Smooth muscle cell (in vitro differentiated cells): Measurements from ENCODE around the gene ZNF750. TPM values are rescaled to one million over a fixed set of nuclear protein-coding genes. Genes with fewer than 3 reads are reported as not detected.

Source experiments
- DNase-seq: peaks from one replicate; lab custom pipeline; 2025; ENCODE audit not compliant: unreplicated experiment; lab: John Stamatoyannopoulos, UW
- H2AFZ ChIP-seq: fragments of 200-600 bp; sonication (generic); 2 replicates; pipeline ENCODE4 v1.6.0; 2016; ENCODE audit warnings: antibody characterized with exemption, low read depth, mild to moderate bottlenecking
- H3F3A ChIP-seq: fragments of 200-600 bp; sonication (generic); 2 replicates; pipeline ENCODE4 v1.6.0; 2017; ENCODE audit warnings: antibody characterized with exemption, low read depth
- H3K27ac ChIP-seq: fragments of 200-600 bp; sonication (generic); 2 replicates; pipeline ENCODE4 v1.5.1; 2016; ENCODE audit warnings: low read depth, mild to moderate bottlenecking
- H3K27me3 ChIP-seq: fragments of 200-600 bp; sonication (generic); 2 replicates; pipeline ENCODE4 v1.6.1; 2016; ENCODE audit warnings: low read depth, mild to moderate bottlenecking
- H3K36me3 ChIP-seq: fragments of 200-600 bp; sonication (generic); 2 replicates; pipeline ENCODE4 v1.5.1; 2016; ENCODE audit warnings: low read depth
- H3K4me1 ChIP-seq: fragments of 200-600 bp; sonication (generic); 2 replicates; pipeline ENCODE4 v1.5.1; 2016; ENCODE audit warnings: low read depth
- H3K4me2 ChIP-seq: fragments of 200-600 bp; sonication (generic); 2 replicates; pipeline ENCODE4 v1.6.0; 2016; ENCODE audit warnings: mild to moderate bottlenecking
- H3K4me3 ChIP-seq: fragments of 200-600 bp; sonication (generic); 2 replicates; pipeline ENCODE4 v1.5.1; 2016; ENCODE audit warnings: mild to moderate bottlenecking
- H3K79me2 ChIP-seq: fragments of 200-600 bp; sonication (generic); 2 replicates; pipeline ENCODE4 v1.6.0; 2016; ENCODE audit warnings: low read depth, mild to moderate bottlenecking
- H3K9ac ChIP-seq: fragments of 200-600 bp; sonication (generic); 2 replicates; pipeline ENCODE4 v1.6.0; 2016; ENCODE audit warnings: low read depth
- H3K9me3 ChIP-seq: fragments of 200-600 bp; sonication (generic); replicated peaks from 2 replicates; pipeline ENCODE4 v1.5.1; 2016; ENCODE audit warnings: low read depth
- H4K20me1 ChIP-seq: fragments of 200-600 bp; sonication (generic); 2 replicates; pipeline ENCODE4 v1.6.0; 2016; ENCODE audit warnings: low read depth
- WGBS: methylation state at CpG from one replicate; pipeline ENCODE4 v1.1.7; 2016; ENCODE audit warnings: low lambda C conversion rate; 5-methylcytosine and 5-hydroxymethylcytosine counted together
- polyA plus RNA-seq: library from polyadenylated mRNA; unstranded; fragments of >200 nt; fragmentation: Nextera tagmentation; extraction: Ambion mirVana; gene quantifications from 2 replicates; pipeline ENCODE4 v1.2.1, GENCODE V29; 2016
- total RNA-seq: library from RNA; depleted of rRNA; stranded (reverse); fragments of >200 nt; gene quantifications from 2 replicates; pipeline ENCODE4 v1.2.3, GENCODE V29; 2014
- TF ChIP-seq, protein P1 (sequence below): fragments of 200-600 bp; sonication (generic); IDR thresholded peaks from 2 replicates; pipeline ENCODE4 v1.5.1; 2017; ENCODE audit warnings: borderline replicate concordance, mild to moderate bottlenecking, antibody characterized with exemption; ENCODE audit not compliant: insufficient read depth, poor library complexity, severe bottlenecking

The ZNF750 gene
- total and polyA plus RNA-seq, 2 experiments from 2014 or later: 0.93 to 7.1 TPM

DNA sequence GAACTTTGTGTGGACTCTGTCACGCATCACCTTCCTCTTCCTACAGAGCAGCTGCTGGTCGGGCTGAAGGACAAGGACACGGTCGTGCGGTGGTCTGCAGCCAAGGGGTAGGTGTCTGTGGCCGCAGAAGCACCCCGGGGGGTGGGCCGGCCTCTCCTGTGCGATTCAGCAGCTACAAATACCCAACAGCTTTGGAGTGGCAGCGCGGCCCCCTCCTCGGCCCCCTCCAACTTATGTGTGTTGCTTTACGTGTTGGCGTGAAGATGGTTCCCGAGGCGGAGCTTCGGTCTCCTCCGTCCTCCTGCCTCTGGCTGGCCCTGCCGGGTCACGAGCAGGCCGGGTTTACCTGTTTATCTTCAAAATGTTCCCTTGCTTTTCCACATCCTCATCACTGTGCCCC lies 32.3 kb downstream of the ZNF750 start:
- Histone ChIP-seq H3K4me2 (no peak overlapping the region), H3K4me3 (no peak overlapping the region), H3K27me3 (no peaks in the 10 kb centered on the region), H3K9me3 (no peaks in the 10 kb centered on the region), H3K36me3 (no peaks in the 10 kb centered on the region), H3K27ac (no peak overlapping the region), H2AFZ (no peak overlapping the region), H3K79me2 (no peaks in the 10 kb centered on the region), H3F3A (no peaks in the 10 kb centered on the region), H4K20me1 (peaks cover 10% of the 10 kb centered on the region), H3K9ac (no peak overlapping the region), H3K4me1 (no peaks in the 10 kb centered on the region)
- DNase-seq: no peak
- TF ChIP-seq, protein P1, sequence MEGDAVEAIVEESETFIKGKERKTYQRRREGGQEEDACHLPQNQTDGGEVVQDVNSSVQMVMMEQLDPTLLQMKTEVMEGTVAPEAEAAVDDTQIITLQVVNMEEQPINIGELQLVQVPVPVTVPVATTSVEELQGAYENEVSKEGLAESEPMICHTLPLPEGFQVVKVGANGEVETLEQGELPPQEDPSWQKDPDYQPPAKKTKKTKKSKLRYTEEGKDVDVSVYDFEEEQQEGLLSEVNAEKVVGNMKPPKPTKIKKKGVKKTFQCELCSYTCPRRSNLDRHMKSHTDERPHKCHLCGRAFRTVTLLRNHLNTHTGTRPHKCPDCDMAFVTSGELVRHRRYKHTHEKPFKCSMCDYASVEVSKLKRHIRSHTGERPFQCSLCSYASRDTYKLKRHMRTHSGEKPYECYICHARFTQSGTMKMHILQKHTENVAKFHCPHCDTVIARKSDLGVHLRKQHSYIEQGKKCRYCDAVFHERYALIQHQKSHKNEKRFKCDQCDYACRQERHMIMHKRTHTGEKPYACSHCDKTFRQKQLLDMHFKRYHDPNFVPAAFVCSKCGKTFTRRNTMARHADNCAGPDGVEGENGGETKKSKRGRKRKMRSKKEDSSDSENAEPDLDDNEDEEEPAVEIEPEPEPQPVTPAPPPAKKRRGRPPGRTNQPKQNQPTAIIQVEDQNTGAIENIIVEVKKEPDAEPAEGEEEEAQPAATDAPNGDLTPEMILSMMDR: no peak
- 98% methylated on average over 21 of the region's 21 CpGs for WGBS

DNA sequence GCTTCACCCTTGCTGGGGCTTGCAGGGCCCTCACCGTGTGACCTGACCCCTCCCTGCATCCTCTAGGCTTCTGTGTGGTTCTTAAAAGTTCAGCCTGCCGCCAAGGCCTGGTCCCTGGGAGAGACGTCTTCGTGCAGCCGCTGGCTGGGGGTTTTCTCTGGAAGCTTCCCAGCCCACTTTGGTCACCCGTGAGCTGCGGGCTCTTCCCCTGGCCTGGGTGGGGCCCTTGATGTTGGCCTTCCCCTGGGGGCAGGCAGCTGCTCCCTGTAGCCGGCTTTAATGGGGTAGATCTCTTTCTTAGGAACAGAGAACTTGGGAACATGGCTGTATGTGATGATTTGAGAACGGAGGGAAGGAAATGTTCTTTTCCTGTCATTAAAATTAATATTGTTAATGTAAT lies 32.7 kb downstream of the ZNF750 start:
- H3K4me3 ChIP-seq: no peak overlapping the region
- 79% methylated on average over 9 of the region's 9 CpGs for WGBS
- TF ChIP-seq, protein P1: no peak

DNA sequence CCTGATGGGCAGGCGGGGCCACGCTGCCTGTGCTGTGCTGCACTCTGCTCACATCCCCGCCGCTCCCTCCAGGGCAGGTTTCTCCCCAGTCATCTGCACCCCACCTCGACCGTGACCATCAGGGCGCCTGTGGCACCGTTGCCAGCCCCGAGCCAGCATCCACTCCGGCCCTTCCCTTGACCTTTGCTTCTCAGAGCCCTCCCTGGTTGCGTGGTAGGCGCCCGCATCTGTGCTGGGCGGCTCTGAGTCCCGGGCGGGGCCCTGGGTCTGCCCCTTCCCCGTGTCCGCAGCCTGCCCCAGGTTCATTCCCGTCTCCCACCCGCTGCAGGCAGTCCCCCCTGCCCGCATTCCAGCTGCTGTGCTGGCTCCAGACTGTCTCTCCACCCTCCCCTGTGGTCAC lies 33.2 kb downstream of the ZNF750 start:
- Histone ChIP-seq H3K4me1 (no peaks in the 10 kb centered on the region), H2AFZ (no peak overlapping the region), H3K9ac (no peak overlapping the region), H3K27me3 (no peaks in the 10 kb centered on the region), H3K36me3 (no peaks in the 10 kb centered on the region), H3K4me2 (no peak overlapping the region), H3K9me3 (no peaks in the 10 kb centered on the region), H3K27ac (no peak overlapping the region), H4K20me1 (peaks cover 14% of the 10 kb centered on the region), H3F3A (no peaks in the 10 kb centered on the region), H3K79me2 (no peaks in the 10 kb centered on the region), H3K4me3 (no peak overlapping the region)
- 91% methylated on average over 20 of the region's 21 CpGs for WGBS
- TF ChIP-seq, protein P1: no peak
- DNase-seq: no peak

More for the DNA sequence above, 32.7 kb downstream of the ZNF750 start:
- no peak overlapping the region for H2AFZ ChIP-seq
- no peak overlapping the region for H3K9ac ChIP-seq
- H3K4me2 ChIP-seq: no peak overlapping the region
- H3K79me2 ChIP-seq: no peaks in the 10 kb centered on the region
- no peak overlapping the region for H3K27ac ChIP-seq
- H4K20me1 ChIP-seq: peaks cover 14% of the 10 kb centered on the region
- no peak for DNase-seq
- H3F3A ChIP-seq: no peaks in the 10 kb centered on the region
- no peaks in the 10 kb centered on the region for H3K36me3 ChIP-seq
- no peaks in the 10 kb centered on the region for H3K4me1 ChIP-seq
- no peaks in the 10 kb centered on the region for H3K27me3 ChIP-seq
- no peaks in the 10 kb centered on the region for H3K9me3 ChIP-seq

DNA sequence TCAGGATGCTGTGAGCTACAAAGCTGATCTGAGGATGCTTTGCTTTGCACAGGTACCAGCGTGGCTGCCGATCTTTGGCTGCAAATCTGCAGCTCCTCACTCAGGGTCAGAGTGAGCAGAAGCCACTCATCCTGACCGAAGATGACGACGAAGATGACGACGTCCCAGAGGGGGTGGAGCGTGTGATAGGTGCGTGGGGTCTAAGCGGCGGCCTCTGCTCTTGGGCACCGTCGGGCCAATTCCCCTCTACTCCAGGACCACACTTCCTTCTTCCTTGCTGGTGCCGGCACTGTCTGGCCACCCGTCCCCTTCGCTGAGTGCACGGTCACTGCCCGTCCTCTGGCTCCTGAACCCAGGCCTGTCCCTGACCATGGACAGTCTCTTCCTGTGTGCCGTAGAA lies 34.0 kb downstream of the ZNF750 start:
- TF ChIP-seq, protein P1: no peak
- WGBS: 90% methylated on average over 19 of the region's 19 CpGs
- no peaks in the 10 kb centered on the region for H3K9me3 ChIP-seq

More for the DNA sequence above, 34.0 kb downstream of the ZNF750 start:
- no peaks in the 10 kb centered on the region for H3K4me1 ChIP-seq
- H3K9ac ChIP-seq: no peak overlapping the region
- no peak for DNase-seq
- peaks cover 14% of the 10 kb centered on the region for H4K20me1 ChIP-seq
- no peaks in the 10 kb centered on the region for H3F3A ChIP-seq
- no peaks in the 10 kb centered on the region for H3K36me3 ChIP-seq
- no peaks in the 10 kb centered on the region for H3K79me2 ChIP-seq
- H3K4me2 ChIP-seq: no peak overlapping the region
- H3K27me3 ChIP-seq: no peaks in the 10 kb centered on the region
- no peak overlapping the region for H3K27ac ChIP-seq
- no peak overlapping the region for H3K4me3 ChIP-seq
- no peak overlapping the region for H2AFZ ChIP-seq
